SK-N-SH (cell line): ENCODE results near the gene HES1.

Experiments
- CTCF ChIP-seq: fragments of 200-600 bp; sonication (generic); IDR thresholded peaks from 2 replicates; pipeline ENCODE4 v1.6.1; 2017; ENCODE audit warnings: antibody characterized with exemption, mild to moderate bottlenecking, moderate library complexity
- ELF1 ChIP-seq: IDR thresholded peaks from 2 replicates; pipeline ENCODE4 v1.4.0; 2012
- FOXM1 ChIP-seq: IDR thresholded peaks from 2 replicates; pipeline ENCODE4 v1.4.0; 2012; ENCODE audit warnings: low read depth, mild to moderate bottlenecking
- POLR2AphosphoS5 ChIP-seq: IDR thresholded peaks from 2 replicates; pipeline ENCODE4 v1.6.1; 2012; ENCODE audit warnings: low read depth, low read length
- RCOR1 ChIP-seq: fragments of 150-350 bp; IDR thresholded peaks from 2 replicates; pipeline ENCODE4 v1.6.1; 2017; ENCODE audit warnings: antibody characterized with exemption, low read length
- SMC3 ChIP-seq: IDR thresholded peaks from 2 replicates; pipeline ENCODE4 v1.6.1; 2012; ENCODE audit warnings: low read depth, low read length, improper control_type of control experiment
- TAF1 ChIP-seq: IDR thresholded peaks from 2 replicates; pipeline ENCODE4 v1.6.1; 2012; ENCODE audit warnings: low read depth, mild to moderate bottlenecking, low read length, moderate library complexity, borderline replicate concordance

- TF ChIP-seq RCOR1 (no peak), ELF1 (no peak), CTCF (no peak), POLR2AphosphoS5 (no peak), TAF1 (no peak), SMC3 (no peak), FOXM1 (no peak)
Observed at GRCh38 chr3:194090716-194091115, 45.2 kb upstream of the HES1 start.
